HEK293T (cell line): ENCODE measurements around the gene MSH2.

Source experiments
- CTCF ChIA-PET: fragments of 350-600 bp; formaldehyde crosslinking; extraction: SDS; loops from one replicate; lab custom pipeline; 2021; ENCODE audit warnings: antibody characterized with exemption, inconsistent platforms; lab: Yijun Ruan, JAX
- POLR2A ChIA-PET: fragments of 350-600 bp; formaldehyde crosslinking; extraction: SDS; loops from one replicate; lab custom pipeline; 2020; ENCODE audit warnings: antibody characterized with exemption, inconsistent platforms; lab: Yijun Ruan, JAX
- DNase-seq: peaks from one replicate; pipeline ENCODE4 v3.0.0; 2012; ENCODE audit warnings: mixed read lengths; ENCODE audit errors: extremely low spot score
- ARNT ChIP-seq: fragments of 450-650 bp; IDR thresholded peaks from 2 replicates; pipeline ENCODE4 v1.6.1; 2017; ENCODE audit warnings: mild to moderate bottlenecking
- BHLHE40 ChIP-seq: fragments of 450-650 bp; IDR thresholded peaks from 2 replicates; pipeline ENCODE4 v1.6.1; 2016; ENCODE audit warnings: mild to moderate bottlenecking, moderate library complexity, borderline replicate concordance
- CTBP1 ChIP-seq: fragments of 450-650 bp; IDR thresholded peaks from 2 replicates; pipeline ENCODE4 v1.6.1; 2016; ENCODE audit warnings: borderline replicate concordance
- ELF4 ChIP-seq: fragments of 450-650 bp; IDR thresholded peaks from 2 replicates; pipeline ENCODE4 v1.6.1; 2017; ENCODE audit warnings: antibody characterized with exemption
- FOXA1 ChIP-seq: fragments of 450-650 bp; IDR thresholded peaks from 2 replicates; pipeline ENCODE4 v1.6.1; 2016; ENCODE audit warnings: mild to moderate bottlenecking
- FOXK2 ChIP-seq: fragments of 450-650 bp; IDR thresholded peaks from 2 replicates; pipeline ENCODE4 v1.6.1; 2016; ENCODE audit warnings: mild to moderate bottlenecking
- FOXM1 ChIP-seq: fragments of 450-650 bp; IDR thresholded peaks from 2 replicates; pipeline ENCODE4 v1.6.1; 2017; ENCODE audit warnings: mild to moderate bottlenecking, borderline replicate concordance
- HDGF ChIP-seq: fragments of 450-650 bp; IDR thresholded peaks from 2 replicates; pipeline ENCODE4 v1.6.1; 2017; ENCODE audit warnings: antibody characterized with exemption, borderline replicate concordance
- L3MBTL2 ChIP-seq: fragments of 450-650 bp; conservative IDR thresholded peaks from 2 replicates; pipeline ENCODE4 v1.6.1; 2016; ENCODE audit warnings: mild to moderate bottlenecking
- LEF1 ChIP-seq: fragments of 450-650 bp; IDR thresholded peaks from 2 replicates; pipeline ENCODE4 v1.6.1; 2017; ENCODE audit warnings: mild to moderate bottlenecking, borderline replicate concordance
- NFRKB ChIP-seq: fragments of 450-650 bp; IDR thresholded peaks from 2 replicates; pipeline ENCODE4 v1.6.1; 2016; ENCODE audit warnings: mild to moderate bottlenecking, moderate library complexity
- SP1 ChIP-seq: fragments of 450-650 bp; IDR thresholded peaks from 2 replicates; pipeline ENCODE4 v1.6.1; 2017
- SUZ12 ChIP-seq: fragments of 450-650 bp; IDR thresholded peaks from 2 replicates; pipeline ENCODE4 v1.6.1; 2016; ENCODE audit warnings: mild to moderate bottlenecking
- TARDBP ChIP-seq: fragments of 450-650 bp; IDR thresholded peaks from 2 replicates; pipeline ENCODE4 v1.6.1; 2016
- ZNF384 ChIP-seq: fragments of 450-650 bp; IDR thresholded peaks from 2 replicates; pipeline ENCODE4 v1.6.1; 2016
- TF ChIP-seq, protein P1 (sequence below): fragments of 450-650 bp; IDR thresholded peaks from 2 replicates; pipeline ENCODE4 v1.6.1; 2016

Gene MSH2

DNA sequence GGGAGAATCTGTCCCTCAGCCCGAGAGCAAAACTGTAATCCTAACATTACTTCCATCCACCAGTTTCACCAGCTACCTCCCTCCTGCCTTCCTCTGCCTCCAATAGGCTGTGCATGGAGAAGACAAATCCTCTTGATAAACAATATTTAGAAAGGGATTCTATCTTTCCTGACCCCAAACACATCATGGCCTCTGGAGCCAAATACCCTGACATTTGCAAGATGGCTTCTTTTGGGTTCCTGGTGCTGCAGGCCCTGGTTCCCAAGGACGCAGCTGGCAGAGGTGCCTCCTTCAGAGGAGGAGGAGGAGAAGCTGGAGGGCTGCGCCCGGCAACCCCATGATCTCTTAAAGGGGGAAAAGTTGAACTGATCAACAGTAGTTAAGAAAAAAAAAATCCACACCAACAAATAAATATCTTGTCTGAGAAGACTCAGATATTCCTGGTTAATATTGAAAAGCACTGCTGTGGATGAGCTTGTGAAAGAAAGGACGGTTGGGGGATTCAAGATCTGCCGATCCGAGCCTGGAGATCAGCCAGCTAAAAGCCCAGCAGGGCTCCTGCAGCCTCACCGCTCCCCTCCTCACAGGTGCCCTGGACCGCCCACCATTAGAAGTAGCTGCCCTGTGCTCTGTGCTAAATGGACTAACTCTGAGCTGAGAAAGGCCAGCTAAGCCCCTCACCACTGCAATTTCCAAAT lies 116.8 kb downstream of the MSH2 start:
- no peak for DNase-seq
- ChIA-PET POLR2A (no interaction called here), CTCF (no interaction called here)
- TF ChIP-seq ELF4, result no peak

DNA sequence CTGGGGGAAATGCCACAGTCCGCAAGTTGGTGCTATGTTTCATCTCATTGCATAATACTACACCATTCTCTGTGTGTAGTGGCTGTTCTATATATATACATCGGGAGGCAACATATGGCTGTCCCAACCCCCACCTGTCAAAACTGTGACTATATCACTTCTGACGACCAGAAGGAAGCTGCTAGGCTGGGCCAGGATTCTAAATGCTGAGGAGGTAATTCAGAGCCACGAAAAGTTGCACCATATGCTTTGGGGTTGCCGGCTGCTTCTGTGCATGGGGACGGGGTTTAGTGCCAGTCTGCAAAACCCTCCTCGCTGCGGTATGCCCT lies 117.3 kb downstream of the MSH2 start:
- CTCF ChIA-PET, result no interaction called here
- no peak for DNase-seq
- TF ChIP-seq ELF4, result no peak
- no peak for TF ChIP-seq FOXM1
- TF ChIP-seq SP1, result no peak
- POLR2A ChIA-PET, result no interaction called here

DNA sequence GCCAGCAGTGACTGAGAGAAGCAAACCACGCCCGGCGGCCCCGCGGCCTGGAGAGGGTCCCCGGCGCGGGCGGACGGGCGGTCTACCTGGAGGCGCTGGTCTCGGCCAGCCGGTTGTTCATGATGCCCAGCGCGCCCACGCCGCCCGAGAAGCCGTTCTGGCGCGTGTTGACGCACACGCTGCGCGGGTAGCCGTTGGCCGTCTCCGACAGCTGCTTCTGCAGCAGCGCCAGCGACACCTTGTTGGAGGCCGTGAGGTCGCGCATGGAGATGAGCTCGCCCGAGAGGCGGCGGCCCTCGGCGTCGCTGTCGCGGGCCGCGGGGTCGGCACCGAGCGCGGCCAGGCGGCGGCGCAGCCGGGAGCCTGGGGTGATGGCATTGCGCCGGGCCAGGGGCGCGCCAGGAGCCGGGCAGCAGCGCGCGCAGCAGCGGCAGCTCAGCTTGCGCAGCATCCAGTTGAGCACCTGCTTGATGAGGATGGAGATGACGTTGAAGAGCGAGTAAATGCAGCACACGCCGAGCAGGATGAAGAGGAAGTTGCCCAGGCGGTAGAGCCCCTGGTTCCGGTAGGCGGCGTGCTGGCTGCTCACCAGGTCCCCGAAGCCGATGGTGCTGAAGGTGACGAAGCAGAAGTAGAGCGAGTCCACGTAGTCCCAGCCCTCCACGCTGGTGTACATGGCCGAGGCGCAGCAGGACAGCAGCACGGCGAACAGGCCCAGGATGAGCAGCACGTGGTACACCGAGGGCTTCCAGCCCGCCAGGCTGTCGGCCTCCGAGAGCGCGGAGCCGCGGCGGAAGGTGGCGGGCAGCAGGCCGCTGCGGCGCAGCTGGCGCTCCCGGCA lies 118.1 kb downstream of the MSH2 start:
- ChIA-PET CTCF (no interaction called here), POLR2A (no interaction called here)
- no peak for DNase-seq
- no peak for TF ChIP-seq ELF4
- no peak for TF ChIP-seq BHLHE40
- TF ChIP-seq NFRKB, result no peak
- TF ChIP-seq HDGF, result no peak
- no peak for TF ChIP-seq FOXK2
- no peak for TF ChIP-seq LEF1
- TF ChIP-seq CTBP1, result no peak
- TF ChIP-seq L3MBTL2, result no peak
- TF ChIP-seq ZNF384, result no peak
- no peak for TF ChIP-seq ARNT
- no peak for TF ChIP-seq FOXM1

DNA sequence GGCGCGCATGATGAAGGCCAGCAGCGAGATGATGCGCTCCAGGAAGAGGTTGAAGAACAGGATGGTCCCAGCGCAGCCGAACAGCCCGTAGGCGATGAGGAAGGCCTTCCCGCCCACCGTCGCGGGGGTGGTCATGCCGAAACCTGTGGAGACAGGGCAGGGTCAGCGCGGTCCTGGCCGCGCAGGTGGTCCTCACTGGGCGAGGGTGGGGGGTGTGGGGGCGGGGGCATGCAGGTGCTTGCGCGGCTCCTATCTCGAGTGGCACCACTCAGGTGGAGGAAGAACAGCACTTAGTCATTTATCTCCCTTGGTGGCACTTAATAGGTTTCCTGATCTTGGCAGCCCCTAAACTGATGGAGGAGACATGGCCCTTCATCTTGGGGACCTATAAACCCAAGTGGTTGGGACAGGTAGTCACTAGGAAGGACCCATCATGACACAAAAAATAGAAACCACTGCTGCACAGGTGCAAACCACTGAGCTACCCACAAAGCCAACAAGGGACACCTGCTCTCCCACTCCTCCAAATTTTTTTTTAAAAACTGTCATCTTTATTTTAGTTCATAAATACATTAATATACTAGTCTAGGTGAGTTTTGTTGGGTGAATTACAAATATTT lies 118.8 kb downstream of the MSH2 start:
- ChIA-PET POLR2A (no interaction called here), CTCF (no interaction called here)
- no peak for TF ChIP-seq FOXA1
- no peak for TF ChIP-seq TARDBP
- TF ChIP-seq BHLHE40, result no peak
- TF ChIP-seq, protein P1, sequence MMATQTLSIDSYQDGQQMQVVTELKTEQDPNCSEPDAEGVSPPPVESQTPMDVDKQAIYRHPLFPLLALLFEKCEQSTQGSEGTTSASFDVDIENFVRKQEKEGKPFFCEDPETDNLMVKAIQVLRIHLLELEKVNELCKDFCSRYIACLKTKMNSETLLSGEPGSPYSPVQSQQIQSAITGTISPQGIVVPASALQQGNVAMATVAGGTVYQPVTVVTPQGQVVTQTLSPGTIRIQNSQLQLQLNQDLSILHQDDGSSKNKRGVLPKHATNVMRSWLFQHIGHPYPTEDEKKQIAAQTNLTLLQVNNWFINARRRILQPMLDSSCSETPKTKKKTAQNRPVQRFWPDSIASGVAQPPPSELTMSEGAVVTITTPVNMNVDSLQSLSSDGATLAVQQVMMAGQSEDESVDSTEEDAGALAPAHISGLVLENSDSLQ, result no peak
- TF ChIP-seq ARNT, result no peak
- TF ChIP-seq FOXK2, result no peak
- TF ChIP-seq SUZ12, result no peak
- no peak for DNase-seq

DNA sequence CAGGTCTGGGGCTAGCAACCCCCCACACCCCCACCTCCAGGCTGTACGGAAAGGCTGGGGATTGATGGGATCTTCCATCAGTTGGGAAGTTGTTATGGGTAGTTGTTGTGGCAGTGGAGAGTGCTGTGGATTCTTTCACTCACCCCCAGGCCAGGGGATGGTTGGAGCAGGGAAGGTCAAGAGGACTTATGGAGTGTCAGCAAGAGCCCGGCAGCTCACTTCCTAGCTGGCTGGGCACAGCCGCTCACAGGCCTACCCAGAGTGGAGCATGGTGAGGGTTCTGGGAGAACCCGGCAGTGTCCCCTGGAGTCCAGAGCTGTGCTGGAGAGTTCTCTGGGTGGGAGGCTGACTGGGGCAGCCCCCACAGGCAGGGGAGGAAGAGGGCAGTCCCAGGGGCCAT lies 122.2 kb downstream of the MSH2 start:
- TF ChIP-seq ARNT (no peak), HDGF (no peak), LEF1 (no peak), FOXK2 (no peak), SP1 (no peak), FOXM1 (no peak), SUZ12 (no peak), TARDBP (no peak), L3MBTL2 (no peak), FOXA1 (no peak), ELF4 (no peak), CTBP1 (no peak), NFRKB (no peak), BHLHE40 (no peak), ZNF384 (no peak)
- TF ChIP-seq, protein P1, result no peak
- no peak for DNase-seq
- CTCF ChIA-PET, result no interaction called here
- POLR2A ChIA-PET, result no interaction called here

DNA sequence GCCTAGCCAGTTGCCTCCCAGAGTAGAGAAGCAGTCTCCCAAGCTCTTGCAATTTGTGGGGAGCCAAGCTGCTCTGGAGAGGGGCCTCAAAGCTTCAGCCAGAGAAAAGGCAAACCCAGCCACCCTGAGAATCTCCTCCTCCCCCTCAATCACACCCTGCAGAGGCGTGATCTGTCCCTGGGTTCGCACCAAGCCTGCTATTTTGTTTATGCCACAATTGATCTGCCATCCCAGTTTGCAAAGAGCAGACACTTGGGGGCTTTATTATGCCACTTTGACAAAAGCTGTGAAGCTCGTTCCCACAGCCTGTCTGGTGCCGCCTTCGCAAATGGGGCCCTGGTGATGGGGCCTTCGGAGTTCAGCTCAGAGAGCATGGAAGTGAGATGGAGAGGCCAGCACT lies 125.5 kb downstream of the MSH2 start:
- no peak for DNase-seq
- CTCF ChIA-PET, result interaction anchor here (0.6 to 0.9 kb wide), 2 partner anchors 16 to 91 kb away, joined by 3 read pairs; no protein-coding TSS in a partner anchor
- POLR2A ChIA-PET, result no interaction called here
- no peak for TF ChIP-seq NFRKB
- TF ChIP-seq SP1, result no peak
- no peak for TF ChIP-seq HDGF
- no peak for TF ChIP-seq L3MBTL2
- no peak for TF ChIP-seq FOXA1
- TF ChIP-seq, protein P1, result no peak
- TF ChIP-seq TARDBP, result no peak
- no peak for TF ChIP-seq FOXM1
- TF ChIP-seq ELF4, result no peak
- no peak for TF ChIP-seq LEF1
- no peak for TF ChIP-seq ZNF384
